Glomerular visceral epithelial cell (primary cell): ENCODE results near the gene SHH.
"Not testable (repeated sequence)": the region's sequence is repeated elsewhere in the genome, so short reads cannot be mapped to it uniquely, and the experiment has no call there.

Experiments used
- DNase-seq: peaks from one replicate; pipeline ENCODE4 v3.0.0-alpha.2; 2016; ENCODE audit errors: extremely low spot score

The SHH gene

GRCh38 chr7:155819186-155819585, 6.9 kb upstream of the SHH start:
- no peak for DNase-seq

- no peak for DNase-seq
Measured at GRCh38 chr7:155818820-155819168, 6.5 kb upstream of the SHH start.

- no peak for DNase-seq
Measured at GRCh38 chr7:155818154-155818819, 6.0 kb upstream of the SHH start.

- DNase-seq, result not testable (repeated sequence)
Measured at GRCh38 chr7:155817515-155817914, 5.3 kb upstream of the SHH start.

- DNase-seq, result no peak
Measured at GRCh38 chr7:155816996-155817395, 4.7 kb upstream of the SHH start.

- no peak for DNase-seq
Measured at GRCh38 chr7:155816192-155816508, 3.9 kb upstream of the SHH start.

- peak; percentile 68 for DNase-seq
Measured at GRCh38 chr7:155815332-155816191, 3.3 kb upstream of the SHH start.

GRCh38 chr7:155814316-155815276, 2.3 kb upstream of the SHH start:
- DNase-seq, result peak; percentile 37

GRCh38 chr7:155813546-155814315, 1.5 kb upstream of the SHH start:
- no peak for DNase-seq

- DNase-seq, result no peak
Measured at GRCh38 chr7:155813125-155813524, 862 bp upstream of the SHH start.

- DNase-seq, result no peak
Measured at GRCh38 chr7:155811560-155811894, 736 bp downstream of the SHH start.

GRCh38 chr7:155810770-155811559, 1.3 kb downstream of the SHH start:
- DNase-seq, result no peak

- no peak for DNase-seq
Measured at GRCh38 chr7:155809947-155810769, 2.1 kb downstream of the SHH start.

- no peak for DNase-seq
Measured at GRCh38 chr7:155809332-155809946, 2.8 kb downstream of the SHH start.

GRCh38 chr7:155808549-155809331, 3.5 kb downstream of the SHH start:
- DNase-seq, result no peak

- no peak for DNase-seq
Measured at GRCh38 chr7:155807789-155808548, 4.3 kb downstream of the SHH start.

GRCh38 chr7:155807065-155807671, 5.1 kb downstream of the SHH start:
- DNase-seq, result no peak
